OCI-LY7 (cell line): ENCODE measurements around the gene AADACL3.

ENCODE experiments used
- CTCF ChIP-seq: fragments of 200-600 bp; sonication (generic); conservative IDR thresholded peaks from 2 replicates; pipeline ENCODE4 v1.5.1; 2014; ENCODE audit warnings: mild to moderate bottlenecking, antibody characterized with exemption, low read length, moderate library complexity, mixed read lengths
- EZH2phosphoT487 ChIP-seq: fragments of 200-600 bp; sonication (generic); IDR thresholded peaks from 2 replicates; pipeline ENCODE4 v1.6.1; 2018; ENCODE audit warnings: low read depth, borderline replicate concordance, mild to moderate bottlenecking, mixed run types, antibody characterized with exemption, low read length, moderate library complexity, mixed read lengths

GRCh38 chr1:12706061-12706460, 9.8 kb upstream of the AADACL3 start:
- no peak for TF ChIP-seq CTCF
- no peak for TF ChIP-seq EZH2phosphoT487
